ENCODE measurements around the gene RNF186. TPM values are rescaled to one million over a fixed set of nuclear protein-coding genes. Genes with fewer than 3 reads are reported as not detected.
"Not testable (repeated sequence)": the region's sequence is repeated elsewhere in the genome, so short reads cannot be mapped to it uniquely, and the experiment has no call there.

RNF186 gene
- total RNA-seq, 1 experiment from 2014 or later = not detected

- DNase-seq (ENCODE audit: low read depth) = no peak
These were observed 17.3 kb downstream of the RNF186 start for GRCh38 chr1:19797827-19798226.

GRCh38 chr1:19794583-19794982 is 20.5 kb downstream of the RNF186 start:
- DNase-seq (ENCODE audit: low read depth) = no peak

GRCh38 chr1:19793360-19794046 is 21.6 kb downstream of the RNF186 start:
- no peak for DNase-seq (ENCODE audit: low read depth)

- DNase-seq (ENCODE audit: low read depth) = no peak
These were observed 22.7 kb downstream of the RNF186 start for GRCh38 chr1:19792237-19793002.

- DNase-seq (ENCODE audit: low read depth) = not testable (repeated sequence)
These were observed 24.8 kb downstream of the RNF186 start for GRCh38 chr1:19790061-19790975.

- no peak for DNase-seq (ENCODE audit: low read depth)
These were observed 28.1 kb downstream of the RNF186 start for GRCh38 chr1:19786988-19787423.

- peak; percentile 54 for DNase-seq (ENCODE audit: low read depth)
These were observed 29.4 kb downstream of the RNF186 start for GRCh38 chr1:19785660-19786059.

GRCh38 chr1:19780267-19780877 is 34.7 kb downstream of the RNF186 start:
- DNase-seq (ENCODE audit: low read depth) = no peak

GRCh38 chr1:19776933-19777332 is 38.1 kb downstream of the RNF186 start:
- no peak for DNase-seq (ENCODE audit: low read depth)

- no peak for DNase-seq (ENCODE audit: low read depth)
These were observed 38.8 kb downstream of the RNF186 start for GRCh38 chr1:19776287-19776686.

GRCh38 chr1:19775831-19776230 is 39.3 kb downstream of the RNF186 start:
- DNase-seq (ENCODE audit: low read depth) = no peak

- no peak for DNase-seq (ENCODE audit: low read depth)
These were observed 39.8 kb downstream of the RNF186 start for GRCh38 chr1:19775317-19775716.

GRCh38 chr1:19774180-19774785 is 40.8 kb downstream of the RNF186 start:
- no peak for DNase-seq (ENCODE audit: low read depth)

GRCh38 chr1:19773485-19773884 is 41.6 kb downstream of the RNF186 start:
- DNase-seq (ENCODE audit: low read depth) = no peak

GRCh38 chr1:19772053-19772452 is 43.0 kb downstream of the RNF186 start:
- no peak for DNase-seq (ENCODE audit: low read depth)

- no peak for DNase-seq (ENCODE audit: low read depth)
These were observed 43.7 kb downstream of the RNF186 start for GRCh38 chr1:19771350-19771749.

- no peak for DNase-seq (ENCODE audit: low read depth)
These were observed 44.5 kb downstream of the RNF186 start for GRCh38 chr1:19770436-19771190.

- DNase-seq (ENCODE audit: low read depth) = no peak
These were observed 45.7 kb downstream of the RNF186 start for GRCh38 chr1:19769211-19769932.
